Stimulated activated effector memory CD8-positive, alpha-beta T cell treated with anti-CD3 and anti-CD28 coated beads, Interleukin-12 subunit alpha, Interleukin-12 subunit beta, amount 100 ng/mL, for 72 hours (primary cell): ENCODE measurements around the gene FGF6.

Experiments
- ATAC-seq: fragments of 150-1000 bp; cut with Tn5 transposase; 2 replicates; pipeline ENCODE4 v1.10.0; 2021
- DNase-seq, 2 donors: peaks; one replicate each; pipeline ENCODE4 v3.0.0; 2021 to 2022; ENCODE audit warnings: low spot score in 2 of 2
- H3K27ac Mint-ChIP-seq: one replicate; pipeline ENCODE4 v1.8.0; 2022; ENCODE audit warnings: mild to moderate bottlenecking, mixed read lengths
- H3K36me3 Mint-ChIP-seq: one replicate; pipeline ENCODE4 v1.8.0; 2022; ENCODE audit warnings: mild to moderate bottlenecking, mixed read lengths
- H3K4me1 Mint-ChIP-seq: one replicate; pipeline ENCODE4 v1.8.0; 2022; ENCODE audit warnings: mixed read lengths
- H3K4me3 Mint-ChIP-seq: one replicate; pipeline ENCODE4 v1.8.0; 2022; ENCODE audit warnings: mild to moderate bottlenecking, mixed read lengths
- H3K9me3 Mint-ChIP-seq: one replicate; pipeline ENCODE4 v1.8.0; 2022; ENCODE audit warnings: mixed read lengths

Gene FGF6

GRCh38 chr12:4451694-4452093 is 6.1 kb upstream of the FGF6 start:
- no peak overlapping the region for H3K4me3 Mint-ChIP-seq

GRCh38 chr12:4450551-4451112 is 5.0 kb upstream of the FGF6 start:
- peaks cover 4% of the 10 kb centered on the region for H3K9me3 Mint-ChIP-seq
- H3K27ac Mint-ChIP-seq, result no peak overlapping the region
- no peaks in the 10 kb centered on the region for H3K4me1 Mint-ChIP-seq
- H3K36me3 Mint-ChIP-seq, result no peaks in the 10 kb centered on the region
- DNase-seq, result peak in 1 of 2 donors; percentile 23
- no peak overlapping the region for H3K4me3 Mint-ChIP-seq
- ATAC-seq, result no peak

More at GRCh38 chr12:4451694-4452093, 6.1 kb upstream of the FGF6 start:
- no peaks in the 10 kb centered on the region for H3K36me3 Mint-ChIP-seq
- no peak for ATAC-seq
- no peaks in the 10 kb centered on the region for H3K4me1 Mint-ChIP-seq
- no peak for DNase-seq
- H3K9me3 Mint-ChIP-seq, result peaks cover 4% of the 10 kb centered on the region
- no peak overlapping the region for H3K27ac Mint-ChIP-seq

- peak in 1 of 2 donors; percentile 32 for DNase-seq
- peaks cover 4% of the 10 kb centered on the region for H3K9me3 Mint-ChIP-seq
- H3K27ac Mint-ChIP-seq, result no peak overlapping the region
- no peak overlapping the region for H3K4me3 Mint-ChIP-seq
- no peak for ATAC-seq
- H3K4me1 Mint-ChIP-seq, result no peaks in the 10 kb centered on the region
- no peaks in the 10 kb centered on the region for H3K36me3 Mint-ChIP-seq
Observed at GRCh38 chr12:4449851-4450221, 4.2 kb upstream of the FGF6 start.

- DNase-seq (peak in 1 of 2 donors; percentile 25), ATAC-seq (no peak)
- no peaks in the 10 kb centered on the region for H3K36me3 Mint-ChIP-seq
- H3K27ac Mint-ChIP-seq, result no peak overlapping the region
- peaks cover 4% of the 10 kb centered on the region for H3K9me3 Mint-ChIP-seq
- H3K4me3 Mint-ChIP-seq, result no peak overlapping the region
- H3K4me1 Mint-ChIP-seq, result no peaks in the 10 kb centered on the region
Observed at GRCh38 chr12:4448943-4449850, 3.6 kb upstream of the FGF6 start.

- no peaks in the 10 kb centered on the region for H3K36me3 Mint-ChIP-seq
- DNase-seq (peak in 1 of 2 donors; percentile 28), ATAC-seq (no peak)
- H3K4me1 Mint-ChIP-seq, result no peaks in the 10 kb centered on the region
- H3K4me3 Mint-ChIP-seq, result no peak overlapping the region
- no peak overlapping the region for H3K27ac Mint-ChIP-seq
- peaks cover 4% of the 10 kb centered on the region for H3K9me3 Mint-ChIP-seq
Observed at GRCh38 chr12:4448371-4448940, 2.8 kb upstream of the FGF6 start.

GRCh38 chr12:4447151-4447550 is 1.5 kb upstream of the FGF6 start:
- ATAC-seq (no peak), DNase-seq (peak in 1 of 2 donors; percentile 32)
- Mint-ChIP-seq H3K4me3 (no peak overlapping the region), H3K27ac (no peak overlapping the region), H3K4me1 (no peaks in the 10 kb centered on the region), H3K36me3 (no peaks in the 10 kb centered on the region), H3K9me3 (no peaks in the 10 kb centered on the region)

- no peak overlapping the region for H3K27ac Mint-ChIP-seq
- no peaks in the 10 kb centered on the region for H3K9me3 Mint-ChIP-seq
- ATAC-seq (no peak), DNase-seq (no peak)
- no peaks in the 10 kb centered on the region for H3K4me1 Mint-ChIP-seq
- no peak overlapping the region for H3K4me3 Mint-ChIP-seq
- no peaks in the 10 kb centered on the region for H3K36me3 Mint-ChIP-seq
Observed at GRCh38 chr12:4446335-4446734, 720 bp upstream of the FGF6 start.

- H3K4me3 Mint-ChIP-seq, result no peak overlapping the region
- DNase-seq, result peak in 1 of 2 donors; percentile 26
- H3K36me3 Mint-ChIP-seq, result no peaks in the 10 kb centered on the region
- H3K4me1 Mint-ChIP-seq, result no peaks in the 10 kb centered on the region
- H3K9me3 Mint-ChIP-seq, result no peaks in the 10 kb centered on the region
- H3K27ac Mint-ChIP-seq, result no peak overlapping the region
- no peak for ATAC-seq
Observed at GRCh38 chr12:4444031-4444430, 1.6 kb downstream of the FGF6 start.

GRCh38 chr12:4443616-4444015 is 2.0 kb downstream of the FGF6 start:
- Mint-ChIP-seq H3K27ac (no peak overlapping the region), H3K36me3 (no peaks in the 10 kb centered on the region), H3K4me3 (no peak overlapping the region), H3K9me3 (no peaks in the 10 kb centered on the region), H3K4me1 (no peaks in the 10 kb centered on the region)
- ATAC-seq, result no peak
- DNase-seq, result peak in 1 of 2 donors; percentile 26

- H3K27ac Mint-ChIP-seq, result no peak overlapping the region
- no peak for DNase-seq
- H3K4me3 Mint-ChIP-seq, result no peak overlapping the region
- H3K36me3 Mint-ChIP-seq, result no peaks in the 10 kb centered on the region
- H3K4me1 Mint-ChIP-seq, result no peaks in the 10 kb centered on the region
- ATAC-seq, result no peak
- no peaks in the 10 kb centered on the region for H3K9me3 Mint-ChIP-seq
Observed at GRCh38 chr12:4441355-4442335, 4.0 kb downstream of the FGF6 start.

GRCh38 chr12:4440187-4440941 is 5.3 kb downstream of the FGF6 start:
- Mint-ChIP-seq H3K9me3 (no peaks in the 10 kb centered on the region), H3K27ac (no peak overlapping the region), H3K4me1 (no peaks in the 10 kb centered on the region), H3K36me3 (no peaks in the 10 kb centered on the region), H3K4me3 (no peak overlapping the region)
- ATAC-seq, result no peak
- DNase-seq, result peak in 1 of 2 donors; percentile 37

- H3K4me3 Mint-ChIP-seq, result no peak overlapping the region
- H3K27ac Mint-ChIP-seq, result no peak overlapping the region
- DNase-seq, result no peak
- H3K9me3 Mint-ChIP-seq, result no peaks in the 10 kb centered on the region
- no peaks in the 10 kb centered on the region for H3K36me3 Mint-ChIP-seq
- no peak for ATAC-seq
- no peaks in the 10 kb centered on the region for H3K4me1 Mint-ChIP-seq
Observed at GRCh38 chr12:4439736-4440135, 5.9 kb downstream of the FGF6 start.

GRCh38 chr12:4438834-4439596 is 6.6 kb downstream of the FGF6 start:
- ATAC-seq (no peak), DNase-seq (no peak)
- Mint-ChIP-seq H3K4me3 (no peak overlapping the region), H3K27ac (no peak overlapping the region), H3K9me3 (no peaks in the 10 kb centered on the region), H3K36me3 (no peaks in the 10 kb centered on the region), H3K4me1 (no peaks in the 10 kb centered on the region)

GRCh38 chr12:4435537-4435936 is 10.1 kb downstream of the FGF6 start:
- no peak overlapping the region for H3K4me3 Mint-ChIP-seq
- DNase-seq, result no peak
- H3K36me3 Mint-ChIP-seq, result no peaks in the 10 kb centered on the region
- no peak overlapping the region for H3K27ac Mint-ChIP-seq
- H3K9me3 Mint-ChIP-seq, result no peaks in the 10 kb centered on the region
- H3K4me1 Mint-ChIP-seq, result no peaks in the 10 kb centered on the region
- no peak for ATAC-seq
